H9 (cell line): ENCODE measurements around the gene ANKRD35. TPM values are rescaled to one million over a fixed set of nuclear protein-coding genes. Genes with fewer than 3 reads are reported as not detected.

Experiments
- DNase-seq: peaks from one replicate; pipeline ENCODE4 v3.0.0-alpha.2; 2017
- H2AFZ ChIP-seq: one replicate; pipeline ENCODE4 v1.6.1; 2013; ENCODE audit warnings: mild to moderate bottlenecking, low read length, control low read depth, moderate library complexity
- H2AK5ac ChIP-seq: 2 replicates; pipeline ENCODE4 v1.6.1; 2013; ENCODE audit warnings: low read length, control low read depth, mixed read lengths; ENCODE audit not compliant: insufficient read length
- H2BK120ac ChIP-seq: one replicate; pipeline ENCODE4 v1.6.1; 2013; ENCODE audit warnings: low read depth, mild to moderate bottlenecking, low read length, control low read depth, inconsistent platforms; ENCODE audit not compliant: poor library complexity, severe bottlenecking
- H2BK12ac ChIP-seq: 2 replicates; pipeline ENCODE4 v1.6.1; 2013; ENCODE audit warnings: low read length, control low read depth, mixed read lengths, low read depth; ENCODE audit not compliant: insufficient read length
- H2BK15ac ChIP-seq: 2 replicates; pipeline ENCODE4 v1.6.1; 2013; ENCODE audit warnings: low read depth, low read length, control low read depth
- H2BK20ac ChIP-seq: one replicate; pipeline ENCODE4 v1.6.1; 2013; ENCODE audit warnings: low read depth, mild to moderate bottlenecking, low read length, control low read depth, inconsistent platforms; ENCODE audit not compliant: poor library complexity, severe bottlenecking
- H2BK5ac ChIP-seq: 2 replicates; pipeline ENCODE4 v1.6.1; 2013; ENCODE audit warnings: low read length, control low read depth, mixed read lengths; ENCODE audit not compliant: insufficient read length
- H3K14ac ChIP-seq: 2 replicates; pipeline ENCODE4 v1.6.1; 2013; ENCODE audit warnings: low read length, control low read depth; ENCODE audit not compliant: insufficient read depth
- H3K18ac ChIP-seq: 2 replicates; pipeline ENCODE4 v1.6.1; 2013; ENCODE audit warnings: low read depth, mild to moderate bottlenecking, mixed read lengths, low read length, control low read depth; ENCODE audit not compliant: insufficient read length
- H3K23ac ChIP-seq: 2 replicates; pipeline ENCODE4 v1.6.1; 2013; ENCODE audit warnings: low read length, control low read depth, mixed read lengths, low read depth; ENCODE audit not compliant: insufficient read length
- H3K23me2 ChIP-seq: 2 replicates; pipeline ENCODE4 v1.6.1; 2013; ENCODE audit warnings: low read depth, mild to moderate bottlenecking, mixed read lengths, low read length, control low read depth; ENCODE audit not compliant: insufficient read length, poor library complexity, severe bottlenecking
- H3K27ac ChIP-seq: 2 replicates; pipeline ENCODE4 v1.5.1; 2013; ENCODE audit warnings: low read length, control low read depth, mixed read lengths, low read depth; ENCODE audit not compliant: insufficient read length
- H3K27me3 ChIP-seq: 2 replicates; pipeline ENCODE4 v1.6.1; 2013; ENCODE audit warnings: low read length, control low read depth, inconsistent platforms; ENCODE audit not compliant: insufficient read depth
- H3K4ac ChIP-seq: 2 replicates; pipeline ENCODE4 v1.6.1; 2013; ENCODE audit warnings: low read depth, mild to moderate bottlenecking, control low read depth, inconsistent platforms, low read length, moderate library complexity
- H3K4me1 ChIP-seq: 2 replicates; pipeline ENCODE4 v1.6.1; 2013; ENCODE audit warnings: low read length, control low read depth, inconsistent platforms; ENCODE audit not compliant: insufficient read depth
- H3K4me2 ChIP-seq: 2 replicates; pipeline ENCODE4 v1.6.1; 2013; ENCODE audit warnings: low read length, control low read depth, mixed read lengths; ENCODE audit not compliant: insufficient read length, insufficient read depth
- H3K56ac ChIP-seq: 2 replicates; pipeline ENCODE4 v1.6.1; 2013; ENCODE audit warnings: low read depth, mild to moderate bottlenecking, mixed read lengths, low read length, control low read depth; ENCODE audit not compliant: insufficient read length
- H3K79me1 ChIP-seq: 2 replicates; pipeline ENCODE4 v1.6.1; 2013; ENCODE audit warnings: low read depth, mild to moderate bottlenecking, moderate library complexity, low read length, control low read depth, inconsistent platforms; ENCODE audit not compliant: insufficient read depth, poor library complexity, severe bottlenecking
- H3K79me2 ChIP-seq: 2 replicates; pipeline ENCODE4 v1.6.1; 2013; ENCODE audit warnings: low read length, control low read depth, inconsistent platforms; ENCODE audit not compliant: insufficient read depth
- H3K9ac ChIP-seq: 2 replicates; pipeline ENCODE4 v1.6.1; 2013; ENCODE audit warnings: low read length, control low read depth, mixed read lengths; ENCODE audit not compliant: insufficient read length; ENCODE audit errors: extremely low read depth
- H3K9me3 ChIP-seq: one replicate; pipeline ENCODE4 v1.6.1; 2013; ENCODE audit warnings: low read depth, low read length, inconsistent platforms; ENCODE audit not compliant: control insufficient read depth
- H3T11ph ChIP-seq: one replicate; pipeline ENCODE4 v1.6.1; 2013; ENCODE audit warnings: mild to moderate bottlenecking, low read length, control low read depth, inconsistent platforms
- H4K20me1 ChIP-seq: one replicate; pipeline ENCODE4 v1.6.1; 2013; ENCODE audit not compliant: control insufficient read depth, insufficient read length, insufficient read depth
- H4K5ac ChIP-seq: 2 replicates; pipeline ENCODE4 v1.6.1; 2013; ENCODE audit warnings: low read depth, mild to moderate bottlenecking, mixed read lengths, low read length, control low read depth; ENCODE audit not compliant: insufficient read length
- H4K8ac ChIP-seq: replicated peaks from 2 replicates; pipeline ENCODE4 v1.6.1; 2013; ENCODE audit warnings: low read length, control low read depth, mixed read lengths, low read depth; ENCODE audit not compliant: insufficient read length
- H4K91ac ChIP-seq: 2 replicates; pipeline ENCODE4 v1.6.1; 2013; ENCODE audit warnings: low read depth, mild to moderate bottlenecking, moderate library complexity, mixed read lengths, low read length, control low read depth; ENCODE audit not compliant: insufficient read length
- H3K27ac Mint-ChIP-seq, 3 experiments: 2 replicates in 2 of 3; 3 replicates in 1 of 3; pipeline ENCODE4 v1.8.0; 2020 to 2021; ENCODE audit warnings: mixed read lengths in 3 of 3, mild to moderate bottlenecking in 1 of 3, moderate library complexity in 1 of 3
- H3K27me3 Mint-ChIP-seq: 2 replicates; pipeline ENCODE4 v1.8.0; 2021; ENCODE audit warnings: low read depth, mild to moderate bottlenecking, moderate library complexity, mixed read lengths
- H3K36me3 Mint-ChIP-seq, 3 experiments: 2 replicates in 2 of 3; 3 replicates in 1 of 3; pipeline ENCODE4 v1.8.0; 2020 to 2021; ENCODE audit warnings: low read depth in 3 of 3, mixed read lengths in 3 of 3; ENCODE audit not compliant: insufficient read depth in 1 of 3
- H3K4me1 Mint-ChIP-seq, 2 experiments: 2 replicates each; pipeline ENCODE4 v1.8.0; 2020; ENCODE audit warnings: mixed read lengths in 2 of 2
- H3K4me3 Mint-ChIP-seq, 2 experiments: 2 replicates in 1 of 2; 3 replicates in 1 of 2; pipeline ENCODE4 v1.8.0; 2020 to 2021; ENCODE audit warnings: mild to moderate bottlenecking in 2 of 2, mixed read lengths in 2 of 2, moderate library complexity in 1 of 2
- H3K9me3 Mint-ChIP-seq, 2 experiments: 2 replicates in 1 of 2; 3 replicates in 1 of 2; pipeline ENCODE4 v1.8.0; 2020; ENCODE audit warnings: mild to moderate bottlenecking in 2 of 2, mixed read lengths in 2 of 2, moderate library complexity in 1 of 2
- WGBS: extraction: QIAGEN DNeasy Blood & Tissue Kit; methylation state at CpG from one replicate; pipeline ENCODE4 v1.1.7; 2013; ENCODE audit warnings: missing lambda C conversion rate, low lambda C conversion rate, mixed read lengths; ENCODE audit not compliant: insufficient read length; ENCODE audit errors: extremely low coverage; 5-methylcytosine and 5-hydroxymethylcytosine counted together
- total RNA-seq: library from RNA; stranded (reverse); gene quantifications from 2 replicates; pipeline ENCODE4 v1.2.1, GENCODE V29; 2021
- TF ChIP-seq, protein P1 (sequence below): fragments of 200-600 bp; sonication (generic); conservative IDR thresholded peaks from 3 replicates; pipeline ENCODE4 v1.8.0; 2021; ENCODE audit warnings: antibody characterized with exemption, mild to moderate bottlenecking

ANKRD35 gene
- total RNA-seq, 1 experiment from 2014 or later = 0.28 TPM

DNA sequence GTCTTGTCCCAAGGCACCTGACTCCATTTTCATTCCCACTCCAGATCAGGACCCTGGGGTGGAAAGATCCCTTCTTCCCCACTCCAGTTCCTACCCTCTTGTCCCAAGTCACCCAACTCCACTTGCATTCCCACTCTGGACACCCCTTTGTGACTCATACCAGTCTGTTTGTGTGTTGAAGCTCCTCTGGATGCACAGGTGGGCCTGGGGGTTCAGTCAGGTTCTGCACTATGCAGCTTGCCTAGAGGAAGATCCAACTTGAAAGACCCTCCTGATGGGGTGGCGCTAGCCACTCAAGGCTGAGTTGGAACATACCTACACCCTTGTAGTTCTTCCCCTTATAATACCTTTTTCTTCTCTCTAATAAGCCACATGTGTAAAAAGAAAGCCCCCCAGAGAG, 9.8 kb upstream of the ANKRD35 start:
- H2BK15ac ChIP-seq = no peak overlapping the region
- no peak overlapping the region for H3K4me2 ChIP-seq
- H3K9ac ChIP-seq = no peak overlapping the region
- H3K4ac ChIP-seq = no peak overlapping the region
- no peak overlapping the region for H2AFZ ChIP-seq
- no peak overlapping the region for H4K5ac ChIP-seq
- H3K9me3 ChIP-seq = no peaks in the 10 kb centered on the region
- H3K27me3 Mint-ChIP-seq = peaks cover 20% of the 10 kb centered on the region
- no peaks in the 10 kb centered on the region for H3K9me3 Mint-ChIP-seq
- H3K79me2 ChIP-seq = no peaks in the 10 kb centered on the region
- H2BK5ac ChIP-seq = no peak overlapping the region
- no peak overlapping the region for H3K56ac ChIP-seq
- H2AK5ac ChIP-seq = no peak overlapping the region
- no peaks in the 10 kb centered on the region for H3K36me3 Mint-ChIP-seq
- no peak overlapping the region for H3T11ph ChIP-seq
- no peaks in the 10 kb centered on the region for H3K79me1 ChIP-seq
- H3K4me1 Mint-ChIP-seq = peaks cover 7% of the 10 kb centered on the region in 2 experiments
- no peak overlapping the region for H3K18ac ChIP-seq
- H2BK12ac ChIP-seq = no peak overlapping the region
- H3K4me1 ChIP-seq = no peaks in the 10 kb centered on the region
- no peak overlapping the region for H2BK120ac ChIP-seq
- peaks cover 4% of the 10 kb centered on the region for H3K23me2 ChIP-seq
- TF ChIP-seq, protein P1, sequence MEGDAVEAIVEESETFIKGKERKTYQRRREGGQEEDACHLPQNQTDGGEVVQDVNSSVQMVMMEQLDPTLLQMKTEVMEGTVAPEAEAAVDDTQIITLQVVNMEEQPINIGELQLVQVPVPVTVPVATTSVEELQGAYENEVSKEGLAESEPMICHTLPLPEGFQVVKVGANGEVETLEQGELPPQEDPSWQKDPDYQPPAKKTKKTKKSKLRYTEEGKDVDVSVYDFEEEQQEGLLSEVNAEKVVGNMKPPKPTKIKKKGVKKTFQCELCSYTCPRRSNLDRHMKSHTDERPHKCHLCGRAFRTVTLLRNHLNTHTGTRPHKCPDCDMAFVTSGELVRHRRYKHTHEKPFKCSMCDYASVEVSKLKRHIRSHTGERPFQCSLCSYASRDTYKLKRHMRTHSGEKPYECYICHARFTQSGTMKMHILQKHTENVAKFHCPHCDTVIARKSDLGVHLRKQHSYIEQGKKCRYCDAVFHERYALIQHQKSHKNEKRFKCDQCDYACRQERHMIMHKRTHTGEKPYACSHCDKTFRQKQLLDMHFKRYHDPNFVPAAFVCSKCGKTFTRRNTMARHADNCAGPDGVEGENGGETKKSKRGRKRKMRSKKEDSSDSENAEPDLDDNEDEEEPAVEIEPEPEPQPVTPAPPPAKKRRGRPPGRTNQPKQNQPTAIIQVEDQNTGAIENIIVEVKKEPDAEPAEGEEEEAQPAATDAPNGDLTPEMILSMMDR = no peak
- no peak overlapping the region for H3K14ac ChIP-seq
- H3K23ac ChIP-seq = no peak overlapping the region
- H4K20me1 ChIP-seq = no peaks in the 10 kb centered on the region
- no peaks in the 10 kb centered on the region for H3K27me3 ChIP-seq
- no peak overlapping the region for H4K8ac ChIP-seq
- whole genome bisulfite sequencing = no CpG with 5 or more reads among the region's 1 CpG
- no peak for DNase-seq
- H3K4me3 Mint-ChIP-seq = no peak overlapping the region
- H3K27ac Mint-ChIP-seq = no peak overlapping the region
- H4K91ac ChIP-seq = no peak overlapping the region
- no peak overlapping the region for H3K27ac ChIP-seq
- no peak overlapping the region for H2BK20ac ChIP-seq
